ENCODE results near the gene QPRT. TPM values are rescaled to one million over a fixed set of nuclear protein-coding genes. Genes with fewer than 3 reads are reported as not detected.
A peak's percentile ranks its signal among the peaks of the same experiment; 100 is the strongest.

QPRT gene
- total RNA-seq, 1 experiment from 2014 or later, result 31.1 TPM

DNA sequence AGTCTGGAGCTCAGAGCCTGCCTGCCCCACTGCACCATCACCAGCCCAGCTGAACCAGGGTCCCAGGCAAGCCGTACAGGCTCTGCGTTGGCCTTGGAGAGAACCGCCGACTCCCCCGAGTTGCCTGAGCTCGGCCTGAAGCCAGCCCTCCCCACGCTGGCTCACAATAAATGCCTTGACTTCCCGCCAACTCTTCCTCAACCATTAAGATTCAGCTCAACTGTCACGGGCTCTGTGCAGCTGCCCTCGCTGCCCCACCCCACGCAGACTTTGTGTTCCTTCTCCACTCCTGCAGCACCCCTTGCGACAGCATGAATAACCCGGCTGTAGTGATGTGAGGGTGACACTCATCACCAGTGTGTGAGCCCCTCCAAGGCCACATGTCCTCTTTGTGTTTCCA lies 4.8 kb upstream of the QPRT start:
- peak; percentile 60 for DNase-seq (ENCODE audit: low spot score)
- peaks cover 7% of the 10 kb centered on the region for H3K4me1 ChIP-seq (ENCODE audit: insufficient read depth, low read length, poor library complexity, severe bottlenecking)
- BruUV-seq (replicated peaks), result no TSS peak
- intact Hi-C loops (cut with micrococcal nuclease; ENCODE audit: unreplicated experiment), result no loop called here
- CTCF ChIA-PET, result no interaction called here
- H3K36me3 ChIP-seq (ENCODE audit: insufficient read depth, low read length, poor library complexity, severe bottlenecking), result no peaks in the 10 kb centered on the region
- H3K4me3 ChIP-seq (ENCODE audit: low read depth, low read length, poor library complexity, severe bottlenecking), result no peak overlapping the region
- no peaks in the 10 kb centered on the region for H3K9me3 ChIP-seq (ENCODE audit: low read depth, low read length, poor library complexity, severe bottlenecking)
- TF ChIP-seq, protein P1, sequence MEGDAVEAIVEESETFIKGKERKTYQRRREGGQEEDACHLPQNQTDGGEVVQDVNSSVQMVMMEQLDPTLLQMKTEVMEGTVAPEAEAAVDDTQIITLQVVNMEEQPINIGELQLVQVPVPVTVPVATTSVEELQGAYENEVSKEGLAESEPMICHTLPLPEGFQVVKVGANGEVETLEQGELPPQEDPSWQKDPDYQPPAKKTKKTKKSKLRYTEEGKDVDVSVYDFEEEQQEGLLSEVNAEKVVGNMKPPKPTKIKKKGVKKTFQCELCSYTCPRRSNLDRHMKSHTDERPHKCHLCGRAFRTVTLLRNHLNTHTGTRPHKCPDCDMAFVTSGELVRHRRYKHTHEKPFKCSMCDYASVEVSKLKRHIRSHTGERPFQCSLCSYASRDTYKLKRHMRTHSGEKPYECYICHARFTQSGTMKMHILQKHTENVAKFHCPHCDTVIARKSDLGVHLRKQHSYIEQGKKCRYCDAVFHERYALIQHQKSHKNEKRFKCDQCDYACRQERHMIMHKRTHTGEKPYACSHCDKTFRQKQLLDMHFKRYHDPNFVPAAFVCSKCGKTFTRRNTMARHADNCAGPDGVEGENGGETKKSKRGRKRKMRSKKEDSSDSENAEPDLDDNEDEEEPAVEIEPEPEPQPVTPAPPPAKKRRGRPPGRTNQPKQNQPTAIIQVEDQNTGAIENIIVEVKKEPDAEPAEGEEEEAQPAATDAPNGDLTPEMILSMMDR (conservative IDR thresholded peaks at IDR 0.05; ENCODE audit: low read depth, low read length), result no peak
- TF ChIP-seq EZH2 (IDR thresholded peaks at IDR 0.05; ENCODE audit: borderline replicate concordance, low read depth, low read length, poor library complexity, severe bottlenecking), result no peak
- H3K27me3 ChIP-seq (replicated peaks; ENCODE audit: insufficient read depth, low read depth, low read length, poor library complexity), result no peaks in the 10 kb centered on the region
- no peak overlapping the region for H3K27ac ChIP-seq (ENCODE audit: low read depth, low read length, poor library complexity, severe bottlenecking)
- POLR2A ChIA-PET (ENCODE audit: low non-redundant PET), result no interaction called here

GRCh38 chr16:29675811-29676643 lies 3.0 kb upstream of the QPRT start:
- no peaks in the 10 kb centered on the region for H3K9me3 ChIP-seq (ENCODE audit: low read depth, low read length, poor library complexity, severe bottlenecking)
- DNase-seq (ENCODE audit: low spot score), result peak; percentile 52
- ChIA-PET POLR2A (ENCODE audit: low non-redundant PET) (no interaction called here), CTCF (interaction anchor here (1.3 kb wide), 1 partner anchor 172 kb away, joined by 3 read pairs; no protein-coding TSS in a partner anchor)
- no peaks in the 10 kb centered on the region for H3K36me3 ChIP-seq (ENCODE audit: insufficient read depth, low read length, poor library complexity, severe bottlenecking)
- TF ChIP-seq, protein P1 (conservative IDR thresholded peaks at IDR 0.05; ENCODE audit: low read depth, low read length), result no peak
- no peak for TF ChIP-seq EZH2 (IDR thresholded peaks at IDR 0.05; ENCODE audit: borderline replicate concordance, low read depth, low read length, poor library complexity, severe bottlenecking)
- H3K27ac ChIP-seq (ENCODE audit: low read depth, low read length, poor library complexity, severe bottlenecking), result no peak overlapping the region
- no TSS peak for BruUV-seq (replicated peaks)
- intact Hi-C loops (cut with micrococcal nuclease; ENCODE audit: unreplicated experiment), result no loop called here
- peaks cover 10% of the 10 kb centered on the region for H3K4me1 ChIP-seq (ENCODE audit: insufficient read depth, low read length, poor library complexity, severe bottlenecking)
- H3K4me3 ChIP-seq (ENCODE audit: low read depth, low read length, poor library complexity, severe bottlenecking), result no peak overlapping the region
- no peaks in the 10 kb centered on the region for H3K27me3 ChIP-seq (replicated peaks; ENCODE audit: insufficient read depth, low read depth, low read length, poor library complexity)

DNA sequence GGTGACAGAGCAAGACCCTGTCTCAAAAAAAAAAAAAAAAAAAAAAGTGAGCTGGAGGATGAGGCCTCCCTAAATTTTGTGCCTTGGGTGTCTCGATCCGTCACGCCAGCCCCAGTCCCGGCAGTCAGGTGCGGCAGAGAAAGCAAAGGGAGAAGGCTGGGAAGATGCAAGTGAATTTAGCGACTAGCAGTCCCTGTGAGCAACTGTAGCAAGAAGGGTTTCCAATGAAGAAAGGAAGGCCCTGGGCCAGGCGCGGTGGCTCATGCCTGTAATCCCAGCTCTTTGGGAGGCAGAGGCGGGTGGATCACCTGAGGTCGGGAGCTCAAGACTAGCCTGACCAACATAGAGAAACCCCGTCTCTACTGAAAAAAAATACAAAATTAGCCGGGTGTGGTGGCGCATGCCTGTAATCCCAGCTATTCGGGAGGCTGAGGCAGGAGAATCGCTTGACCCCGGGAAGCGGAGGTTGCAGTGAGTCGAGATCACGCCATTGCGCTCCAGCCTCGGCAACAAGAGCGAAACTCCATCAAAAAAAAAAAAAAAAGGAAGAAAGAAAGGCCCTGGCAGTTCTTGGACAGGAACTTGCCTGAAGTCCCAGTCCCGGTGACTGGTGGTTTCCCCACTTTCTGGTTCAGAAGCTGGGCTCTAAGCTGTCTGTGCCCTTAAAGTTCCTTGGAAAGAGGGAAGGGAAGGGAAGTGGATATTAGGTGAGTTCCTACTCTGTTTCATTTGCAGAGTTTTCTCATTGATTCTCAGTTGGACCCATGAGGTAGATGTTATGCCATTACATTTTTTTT lies 1.8 kb upstream of the QPRT start:
- no peak overlapping the region for H3K4me3 ChIP-seq (ENCODE audit: low read depth, low read length, poor library complexity, severe bottlenecking)
- CTCF ChIA-PET, result interaction anchor here (0.7 to 1.3 kb wide), 2 partner anchors 42 to 171 kb away, joined by 3 to 4 read pairs; no protein-coding TSS in a partner anchor
- no peak overlapping the region for H3K27ac ChIP-seq (ENCODE audit: low read depth, low read length, poor library complexity, severe bottlenecking)
- no peaks in the 10 kb centered on the region for H3K27me3 ChIP-seq (replicated peaks; ENCODE audit: insufficient read depth, low read depth, low read length, poor library complexity)
- no peak for DNase-seq (ENCODE audit: low spot score)
- no peaks in the 10 kb centered on the region for H3K9me3 ChIP-seq (ENCODE audit: low read depth, low read length, poor library complexity, severe bottlenecking)
- intact Hi-C loops (cut with micrococcal nuclease; ENCODE audit: unreplicated experiment), result no loop called here
- BruUV-seq (replicated peaks), result no TSS peak
- POLR2A ChIA-PET (ENCODE audit: low non-redundant PET), result no interaction called here
- TF ChIP-seq, protein P1 (conservative IDR thresholded peaks at IDR 0.05; ENCODE audit: low read depth, low read length), result no peak
- TF ChIP-seq EZH2 (IDR thresholded peaks at IDR 0.05; ENCODE audit: borderline replicate concordance, low read depth, low read length, poor library complexity, severe bottlenecking), result no peak
- H3K4me1 ChIP-seq (ENCODE audit: insufficient read depth, low read length, poor library complexity, severe bottlenecking), result peaks cover 10% of the 10 kb centered on the region
- H3K36me3 ChIP-seq (ENCODE audit: insufficient read depth, low read length, poor library complexity, severe bottlenecking), result no peaks in the 10 kb centered on the region

All from A673 (cell line).